NCI-H446 treated with DMSO at 0.1 percent for 48 hours (cell line): ENCODE data around the gene RCN2.
"Not testable (repeated sequence)": the region's sequence is repeated elsewhere in the genome, so short reads cannot be mapped to it uniquely, and the experiment has no call there.

Source experiments
- DNase-seq: peaks from one replicate; lab custom pipeline; 2025; lab: John Stamatoyannopoulos, UW

The RCN2 gene

GRCh38 chr15:76931397-76932134, at the start of gene RCN2:
TSS of gene RCN2 (plus strand) at chr15:76931749. CDS start at chr15:76931842, 93 bp downstream.
- DNase-seq, result peak; percentile 86

GRCh38 chr15:76885212-76885611, 46.3 kb upstream of the RCN2 start:
- no peak for DNase-seq

GRCh38 chr15:76887280-76888141, 44.0 kb upstream of the RCN2 start:
- not testable (repeated sequence) for DNase-seq

- not testable (repeated sequence) for DNase-seq
Measured at GRCh38 chr15:76892836-76893235, 38.7 kb upstream of the RCN2 start.

- DNase-seq, result no peak
Measured at GRCh38 chr15:76894174-76894573, 37.4 kb upstream of the RCN2 start.

GRCh38 chr15:76898102-76898501, 33.4 kb upstream of the RCN2 start:
- DNase-seq, result no peak

GRCh38 chr15:76899176-76899930, 32.2 kb upstream of the RCN2 start:
- not testable (repeated sequence) for DNase-seq

GRCh38 chr15:76899931-76900310, 31.6 kb upstream of the RCN2 start:
- not testable (repeated sequence) for DNase-seq

GRCh38 chr15:76901965-76902364, 29.6 kb upstream of the RCN2 start:
- DNase-seq, result no peak

- peak; percentile 11 for DNase-seq
Measured at GRCh38 chr15:76903251-76903681, 28.3 kb upstream of the RCN2 start.

- no peak for DNase-seq
Measured at GRCh38 chr15:76904461-76905012, 27.0 kb upstream of the RCN2 start.

- DNase-seq, result peak; percentile 52
Measured at GRCh38 chr15:76905013-76905839, 26.3 kb upstream of the RCN2 start, which contains the start of gene SCAPER. TSS of gene SCAPER (minus strand) at chr15:76905340. CDS start at chr15:76883817, 21,523 bp downstream.

- DNase-seq, result no peak
Measured at GRCh38 chr15:76905855-76906254, 25.7 kb upstream of the RCN2 start.

GRCh38 chr15:76912430-76912829, 19.1 kb upstream of the RCN2 start:
- DNase-seq, result no peak

GRCh38 chr15:76913737-76914136, 17.8 kb upstream of the RCN2 start:
- no peak for DNase-seq

- no peak for DNase-seq
Measured at GRCh38 chr15:76916369-76916768, 15.2 kb upstream of the RCN2 start.

GRCh38 chr15:76928201-76928600, 3.3 kb upstream of the RCN2 start:
- no peak for DNase-seq

- DNase-seq, result no peak
Measured at GRCh38 chr15:76929011-76929760, 2.4 kb upstream of the RCN2 start.

GRCh38 chr15:76930831-76931396, 635 bp upstream of the RCN2 start:
- DNase-seq, result no peak
